HG02943 (cell line): ENCODE results near the gene CMTM7.

Experiments used
- ATAC-seq: cut with Tn5 transposase; IDR thresholded peaks from one replicate; pipeline ENCODE4 v1.9.1; 2021; ENCODE audit warnings: mild to moderate bottlenecking, low read depth, moderate library complexity; ENCODE audit not compliant: unreplicated experiment

The CMTM7 gene

DNA sequence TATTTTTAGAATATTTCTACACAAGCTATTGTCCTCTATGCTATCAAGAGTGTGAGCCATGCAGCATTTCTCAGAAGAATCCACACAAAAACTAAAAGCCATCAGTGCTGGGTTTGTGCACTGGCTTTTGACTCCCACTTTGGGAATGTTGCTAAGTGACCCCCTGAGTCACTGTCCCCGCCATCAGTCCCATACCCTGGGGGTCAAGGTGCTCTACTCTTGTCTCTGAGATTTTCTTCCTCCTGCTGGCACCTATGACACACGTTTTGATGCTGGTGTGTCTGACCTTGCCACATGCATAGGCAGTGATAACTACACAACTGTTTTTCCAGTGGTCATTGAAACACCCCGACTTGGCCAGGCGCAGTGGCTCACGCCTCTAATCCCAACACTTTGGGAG is 19.8 kb downstream of the CMTM7 start:
- ATAC-seq, result no peak

DNA sequence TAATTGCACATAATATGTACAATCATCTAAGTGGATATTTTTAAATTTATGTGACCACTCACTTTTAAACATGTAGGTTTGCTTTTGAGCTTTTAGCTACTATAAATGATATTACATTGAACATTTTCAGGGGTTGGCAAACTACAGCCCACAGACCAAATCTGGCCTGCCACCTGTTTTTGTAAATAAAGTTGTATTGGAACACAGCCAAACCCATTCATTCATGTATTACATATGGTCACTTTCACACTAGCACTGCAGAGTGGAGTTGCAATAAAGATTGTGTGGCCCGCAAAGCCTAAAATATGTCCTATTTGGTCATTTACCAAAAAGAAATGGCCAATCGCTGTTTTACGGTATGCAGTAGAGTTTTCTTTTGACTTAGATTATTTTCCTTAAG is 21.2 kb downstream of the CMTM7 start:
- ATAC-seq, result no peak

DNA sequence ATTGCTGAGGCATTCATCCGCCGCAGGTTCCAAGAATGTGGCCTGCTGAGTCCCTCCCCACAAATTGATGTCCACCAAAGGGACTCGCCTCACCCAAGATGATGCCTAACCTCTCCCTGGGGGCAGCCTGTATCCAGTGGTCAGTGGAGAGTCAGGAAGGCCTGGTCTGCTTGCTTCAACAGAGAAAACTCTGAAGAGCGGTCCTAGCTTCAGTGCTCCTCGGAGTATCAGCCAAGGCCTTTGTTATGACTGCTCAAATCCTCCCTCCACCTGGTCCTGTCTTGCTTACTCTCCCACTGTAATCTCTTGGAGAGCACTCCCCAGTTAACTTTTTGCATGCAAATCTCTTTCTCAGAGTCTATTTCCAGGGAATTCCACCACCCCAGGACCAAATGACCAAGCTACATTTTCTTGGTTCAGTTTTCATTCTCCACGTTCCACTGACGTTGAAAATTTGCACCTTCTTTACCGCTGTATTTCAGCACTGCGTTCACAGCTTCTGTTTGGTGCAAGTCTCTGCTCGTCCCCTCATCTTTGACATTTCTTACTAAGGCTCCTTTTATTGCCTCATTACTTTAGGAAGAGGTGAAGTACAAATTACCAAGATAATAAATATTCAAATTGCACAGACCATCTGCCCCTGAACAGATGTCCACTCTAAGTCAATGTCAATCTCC is 22.3 kb downstream of the CMTM7 start:
- ATAC-seq, result no peak

DNA sequence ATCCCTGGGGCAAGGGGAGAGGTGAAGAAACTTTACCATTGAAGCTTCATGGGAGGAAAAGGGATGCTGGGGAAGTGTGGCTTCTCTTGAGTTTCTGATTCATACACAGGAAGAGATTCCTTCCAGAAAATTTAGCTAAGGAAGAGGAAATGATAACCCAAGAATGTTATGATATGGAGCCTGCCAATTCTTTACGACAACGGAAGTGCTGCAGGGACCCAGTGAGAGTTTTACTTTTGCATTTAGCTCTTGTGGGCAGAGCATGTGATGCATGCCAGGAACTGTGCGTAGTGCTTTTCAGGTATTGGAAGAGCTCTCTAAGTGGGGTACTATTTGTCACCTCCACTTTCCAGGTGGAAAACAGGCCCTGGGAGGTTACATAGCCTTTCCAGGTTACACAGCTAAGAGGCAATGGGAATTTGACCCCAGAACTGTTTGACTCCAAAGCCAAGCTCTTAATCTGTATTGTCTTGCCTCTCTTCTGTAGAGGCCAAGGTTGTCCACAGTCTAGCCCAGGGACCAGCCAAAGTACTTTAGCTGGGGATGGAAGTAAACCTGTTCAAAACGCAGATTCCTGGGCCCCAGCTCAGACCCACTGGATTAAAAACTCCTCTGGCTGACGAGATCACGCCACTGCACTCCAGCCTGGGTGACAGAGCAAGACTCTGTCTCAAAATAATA is 23.0 kb downstream of the CMTM7 start:
- no peak for ATAC-seq

DNA sequence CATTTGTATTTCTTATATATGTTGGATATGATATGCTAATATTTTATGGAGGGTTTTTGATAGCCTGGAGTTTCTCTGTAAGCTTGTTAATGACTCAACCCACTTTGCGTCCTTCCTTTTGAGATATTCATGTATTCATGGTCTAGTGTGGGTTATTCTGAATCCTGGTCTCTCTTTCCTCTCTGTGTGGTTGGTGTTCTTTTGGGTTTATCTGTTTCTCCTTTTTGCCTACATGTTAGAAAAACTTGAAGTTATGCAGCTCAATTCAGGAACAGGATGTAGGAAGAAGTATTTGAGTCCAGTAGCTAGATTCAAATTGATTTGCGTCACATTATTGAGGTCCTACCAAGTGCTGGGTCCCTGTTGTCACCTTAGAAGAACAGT is 28.1 kb downstream of the CMTM7 start:
- no peak for ATAC-seq

DNA sequence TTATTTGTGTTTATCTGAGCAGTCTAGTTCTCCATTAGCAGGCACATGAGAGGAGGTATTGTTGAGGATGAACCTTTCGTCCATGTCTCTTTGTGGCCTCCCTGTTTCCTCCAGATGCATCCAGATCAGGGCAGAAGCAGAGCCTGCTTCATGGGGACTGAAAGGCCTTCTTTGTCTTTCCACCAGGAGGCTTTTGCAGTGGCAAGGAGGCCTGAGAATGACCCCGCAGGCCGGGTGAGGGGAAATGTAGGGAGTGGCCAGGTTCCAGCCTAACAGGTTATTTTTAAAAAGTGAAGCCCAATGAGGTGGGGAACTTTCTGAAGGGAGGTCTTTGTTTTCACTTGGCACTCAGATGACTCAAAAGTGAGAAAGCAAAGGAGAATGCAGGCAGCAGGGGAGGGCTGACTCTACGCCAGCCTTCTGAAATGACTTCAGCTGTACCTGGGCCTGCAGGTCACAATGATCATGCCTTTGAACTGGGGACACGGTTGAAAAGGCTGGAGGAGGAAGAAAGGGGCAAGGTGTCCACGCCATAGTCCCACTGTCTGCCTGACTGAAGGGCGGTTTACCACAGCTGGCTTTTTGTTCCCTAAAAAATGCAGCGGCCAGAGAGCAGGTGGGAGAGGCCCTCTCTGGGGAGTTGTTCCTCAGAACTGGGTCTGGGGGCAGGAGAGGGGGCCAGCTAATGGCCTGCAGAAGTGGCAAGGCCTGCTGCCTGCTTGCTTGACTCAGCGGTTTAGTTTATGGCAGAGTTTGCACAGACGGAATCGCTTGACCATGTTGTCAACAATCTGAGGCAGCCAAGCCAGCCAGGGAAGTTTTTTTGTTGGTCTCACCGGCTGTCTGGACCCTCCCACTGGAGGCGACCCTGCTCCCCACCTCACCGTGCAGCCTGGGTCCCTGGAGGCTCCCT is 28.7 kb downstream of the CMTM7 start:
- ATAC-seq, result no peak

DNA sequence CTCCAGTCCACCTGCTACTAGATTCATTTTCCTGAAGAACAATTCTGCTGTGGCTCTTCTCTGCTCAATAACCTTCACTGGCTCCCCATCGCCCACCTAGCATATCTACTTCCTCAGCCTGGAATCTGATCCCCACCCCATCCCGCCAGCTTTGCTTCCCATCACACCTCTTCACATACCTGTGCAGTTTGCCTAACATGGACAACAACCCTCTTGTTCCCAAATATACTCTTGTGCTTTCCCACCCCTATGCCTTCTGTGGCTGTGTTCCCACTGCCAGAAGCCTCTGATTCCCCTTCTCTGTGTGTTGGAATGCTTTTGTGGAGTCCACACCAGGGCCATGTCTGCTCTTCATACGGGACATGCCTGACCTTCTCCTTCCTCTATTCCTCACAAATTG is 29.5 kb downstream of the CMTM7 start:
- ATAC-seq, result no peak

DNA sequence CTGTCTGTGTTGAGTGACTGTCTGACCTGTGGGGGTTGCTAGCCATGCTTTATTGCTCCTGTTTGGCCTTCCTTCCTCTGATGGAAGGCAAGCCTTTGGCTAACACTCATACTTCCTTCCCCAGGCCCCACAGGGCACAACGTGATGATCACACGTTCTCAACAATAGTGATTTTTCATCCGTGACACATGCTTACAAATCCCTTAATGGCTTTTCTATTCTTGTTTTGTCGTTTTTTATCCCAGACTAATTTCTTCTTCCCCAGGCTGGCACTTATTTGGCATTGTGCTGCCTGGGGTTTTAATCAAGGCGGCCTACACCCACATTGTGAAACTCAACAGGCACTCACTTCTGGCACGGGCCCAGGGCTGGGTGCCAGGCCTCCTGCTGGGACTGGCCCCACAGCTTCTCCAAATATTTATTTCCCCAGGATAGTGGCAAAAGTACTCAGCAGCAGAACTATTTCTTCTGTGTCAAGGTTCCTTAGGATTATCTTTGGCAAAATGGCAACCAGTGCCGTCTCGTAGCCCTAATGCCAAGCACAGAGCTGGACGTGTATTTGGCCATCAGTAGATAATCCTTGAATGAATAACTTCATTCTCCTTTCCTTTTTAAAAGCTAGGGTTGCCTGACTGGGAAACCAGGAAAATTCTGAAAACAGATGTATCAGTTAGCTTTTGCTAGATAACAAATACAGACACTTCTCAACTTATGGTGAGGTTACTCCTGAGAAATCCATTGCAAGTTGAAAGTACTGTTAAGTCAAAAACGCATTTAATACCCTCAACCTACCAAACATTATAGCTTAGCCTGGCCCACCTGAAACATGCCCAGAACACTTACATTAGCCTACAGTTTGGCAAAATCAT is 30.6 kb downstream of the CMTM7 start:
- ATAC-seq, result no peak

DNA sequence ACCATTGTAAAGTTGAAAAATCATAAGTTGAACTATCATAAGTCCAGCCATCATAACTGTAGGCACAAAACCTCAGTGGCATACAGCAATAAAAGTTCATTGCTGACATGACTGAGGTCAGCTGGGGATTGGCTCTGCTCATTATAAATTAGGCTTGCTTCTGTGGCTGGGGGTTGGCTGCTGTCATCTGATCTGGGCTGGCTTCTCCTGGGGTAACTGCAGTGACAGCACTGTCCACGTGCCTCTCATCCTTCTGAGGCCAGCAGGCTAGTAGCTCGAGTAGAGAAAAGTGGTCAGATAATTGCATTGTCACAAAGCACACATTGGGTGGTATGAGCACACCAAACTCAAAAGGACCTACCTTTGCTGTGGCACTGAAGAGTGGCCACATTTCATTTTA is 31.3 kb downstream of the CMTM7 start:
- no peak for ATAC-seq

DNA sequence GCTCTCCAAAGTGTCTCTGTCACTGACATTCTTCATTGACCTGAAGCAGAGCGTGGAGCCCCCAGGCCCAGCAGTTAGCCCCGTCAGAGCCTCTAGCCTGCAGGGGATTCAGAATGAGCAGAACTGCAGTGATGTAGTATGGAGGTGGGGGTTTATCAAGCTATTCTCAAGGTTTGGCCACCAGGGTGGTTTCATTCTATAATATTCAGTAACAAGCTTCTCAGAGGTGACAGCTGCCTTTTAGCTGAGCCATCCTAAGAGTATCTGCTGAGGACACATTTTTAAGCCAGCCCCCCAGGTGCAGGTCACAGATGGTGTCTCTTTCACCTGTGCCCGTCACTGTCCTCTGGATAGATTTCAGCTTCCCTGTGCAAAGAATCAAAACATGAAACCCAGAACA is 31.9 kb downstream of the CMTM7 start:
- no peak for ATAC-seq

DNA sequence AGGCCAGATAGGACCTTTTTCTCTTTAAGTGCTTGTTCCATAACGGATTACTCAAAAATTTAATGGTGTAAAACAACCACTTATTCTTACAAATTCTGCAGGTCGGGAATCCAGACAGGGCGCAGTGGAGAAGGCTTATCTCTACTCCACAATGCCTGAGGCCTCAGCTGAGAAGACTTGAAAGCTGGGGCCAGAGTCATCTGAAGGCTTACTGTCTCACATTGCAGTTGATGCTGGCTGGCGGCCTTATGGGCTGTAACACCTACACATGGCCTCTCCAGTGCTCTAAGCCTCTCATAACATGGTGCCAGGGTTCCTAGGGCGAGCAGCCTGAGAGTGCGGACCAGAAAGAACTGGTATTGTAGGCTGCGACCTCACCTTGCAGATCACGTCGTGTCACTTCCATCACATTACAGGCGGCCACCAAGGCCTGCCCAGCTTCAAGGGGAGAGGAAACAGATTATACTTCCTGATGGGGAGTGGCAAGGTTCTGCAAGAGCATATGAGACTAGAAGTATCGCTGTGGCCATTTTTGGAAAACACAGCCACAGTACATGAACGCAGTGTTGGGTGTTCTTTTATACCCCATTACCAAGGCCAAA is 32.4 kb downstream of the CMTM7 start:
- ATAC-seq, result no peak

DNA sequence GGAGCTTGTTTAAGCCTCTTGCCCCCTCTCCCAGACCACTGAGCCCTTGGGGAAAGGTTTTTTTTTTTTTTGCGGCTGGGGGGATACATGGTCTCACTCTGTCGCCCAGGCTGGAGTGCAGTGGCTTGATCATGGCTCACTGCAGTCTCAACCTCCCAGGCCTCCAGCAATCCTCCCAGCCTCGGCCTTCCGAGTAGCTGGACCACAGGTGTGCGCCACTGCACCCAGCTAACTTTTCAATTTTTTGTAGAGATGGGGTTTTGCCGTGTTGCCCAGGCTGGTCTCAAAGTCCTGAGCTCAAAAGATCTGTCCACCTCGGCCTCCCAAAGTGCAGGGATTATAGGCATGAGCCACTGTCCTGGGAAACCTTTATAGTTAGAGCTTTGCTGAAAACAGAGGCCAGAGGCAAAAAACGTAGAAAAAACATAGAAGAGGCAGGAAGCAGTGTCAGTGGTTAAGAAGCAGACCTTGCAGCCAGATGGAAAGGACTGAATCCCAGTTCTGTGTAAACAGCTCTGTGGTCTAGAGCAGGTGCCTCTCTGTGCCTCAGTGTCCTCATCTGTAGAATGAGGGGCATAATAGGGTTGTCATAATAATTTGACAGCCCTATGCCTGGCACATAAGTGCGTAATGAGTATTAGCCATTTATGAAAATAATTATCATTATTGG is 33.1 kb downstream of the CMTM7 start:
- no peak for ATAC-seq

DNA sequence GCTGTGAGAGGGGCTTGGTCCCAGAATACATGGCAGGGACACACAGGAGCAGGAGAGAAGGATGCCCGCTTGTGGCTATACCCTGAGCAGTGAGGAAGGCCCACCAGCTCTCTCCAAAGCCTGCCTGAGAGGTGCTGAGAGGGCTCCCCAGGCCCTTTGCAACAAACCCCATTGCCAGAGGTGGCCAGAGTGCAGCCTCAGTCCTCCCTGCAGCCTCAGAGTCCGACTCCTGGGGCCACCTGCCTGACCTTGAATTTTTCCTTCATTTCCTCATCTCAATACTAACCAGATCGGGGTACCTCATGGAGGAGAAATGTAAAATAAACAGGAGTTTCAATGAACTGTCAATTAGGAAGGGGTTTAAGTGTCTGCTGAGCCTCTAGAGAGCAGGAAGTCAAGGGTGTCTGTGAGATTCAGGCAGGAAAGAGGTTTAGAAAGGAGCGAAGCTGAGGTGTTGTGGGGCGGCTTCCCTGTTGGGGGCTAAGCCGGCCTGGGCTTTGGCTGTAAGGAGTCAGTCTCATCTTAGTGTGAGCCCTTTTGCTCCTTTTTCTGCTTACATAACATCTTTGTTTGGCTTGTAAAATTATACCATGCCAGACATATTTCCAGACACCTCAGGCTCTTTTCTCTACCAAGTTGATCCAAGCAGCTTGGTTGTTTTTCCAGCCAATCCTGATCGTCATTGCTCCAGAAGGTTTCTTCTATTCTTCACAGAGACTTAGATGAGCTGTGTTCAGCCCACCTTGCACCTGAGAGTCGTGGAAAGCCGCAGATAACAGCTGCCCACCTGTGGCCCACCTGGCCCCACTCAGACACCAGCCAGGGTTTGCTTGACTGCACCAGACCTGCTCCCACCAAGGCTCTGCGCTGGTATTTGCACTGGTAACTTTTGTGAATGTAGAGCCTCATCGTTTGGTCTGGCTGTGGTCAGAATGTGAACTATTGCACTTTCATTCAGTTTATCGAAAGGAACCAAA is 36.7 kb downstream of the CMTM7 start:
- peak; percentile 76 for ATAC-seq

DNA sequence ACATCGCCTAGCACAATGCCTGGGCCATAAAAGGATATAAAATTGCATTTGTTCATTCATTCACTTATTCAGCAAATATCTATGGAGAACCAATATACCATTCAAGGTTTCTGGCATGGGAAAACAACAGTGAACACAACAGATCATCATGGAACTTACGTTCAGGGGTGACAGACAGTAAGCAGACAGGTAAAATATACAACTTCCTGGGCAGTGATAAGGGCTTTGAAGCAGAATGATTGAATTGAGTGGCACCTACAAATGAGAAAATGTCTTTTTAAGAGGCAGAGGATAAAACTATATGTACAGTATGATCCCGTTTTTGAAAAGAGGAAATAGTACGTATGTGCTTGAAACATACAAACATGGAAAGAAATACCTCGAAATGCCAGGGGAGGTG is 39.2 kb downstream of the CMTM7 start:
- ATAC-seq, result no peak

DNA sequence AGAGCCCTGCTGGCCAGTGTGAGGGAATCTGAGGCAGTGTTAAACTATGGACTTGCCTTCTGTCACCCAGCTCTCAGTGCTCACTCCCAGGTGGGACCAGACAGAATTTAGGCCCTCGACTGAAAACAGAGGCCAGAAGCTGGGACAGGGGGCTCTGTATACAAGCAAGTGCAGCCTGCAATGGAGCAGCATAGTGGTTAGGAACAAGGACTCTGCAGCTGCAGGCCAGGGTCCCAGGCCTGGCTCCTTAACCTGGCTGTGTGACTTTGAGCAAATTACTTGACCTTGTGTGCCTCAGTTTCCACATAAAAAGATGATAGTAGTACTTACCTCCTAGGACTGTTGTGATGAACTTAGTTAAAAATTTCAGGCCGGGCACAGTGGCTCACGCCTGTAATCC is 39.8 kb downstream of the CMTM7 start:
- ATAC-seq, result no peak

DNA sequence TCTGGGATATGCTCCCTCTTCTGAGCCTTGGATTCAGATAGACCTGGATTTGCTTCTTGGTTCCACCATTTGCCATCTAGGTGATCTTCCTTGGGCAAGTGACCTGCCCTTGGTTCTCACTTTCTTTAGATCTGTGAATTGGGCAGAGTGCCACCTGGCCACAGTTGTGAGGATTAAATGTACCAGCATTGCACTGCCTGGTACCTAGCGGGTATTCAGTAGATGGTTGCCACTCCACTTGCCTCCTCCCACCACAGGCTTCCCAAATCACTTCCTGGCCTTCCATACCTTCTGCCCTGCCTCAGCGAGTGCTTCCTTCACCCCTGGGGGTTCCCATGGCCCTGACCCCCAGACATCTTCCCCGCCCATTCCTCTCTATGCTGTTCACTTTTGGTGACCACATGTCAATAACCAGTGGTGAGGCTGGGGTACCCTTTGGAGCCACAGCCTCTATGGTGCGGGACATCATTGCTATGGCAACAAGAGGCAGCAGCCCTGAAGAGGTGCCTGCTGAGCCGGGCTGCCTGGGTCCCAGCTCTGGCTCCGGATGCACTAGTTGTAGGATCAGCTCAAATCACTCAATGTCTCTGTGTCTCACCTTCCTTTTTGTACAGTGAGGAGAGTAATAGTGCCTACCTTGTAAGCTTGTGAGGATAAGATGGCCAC is 40.5 kb downstream of the CMTM7 start:
- ATAC-seq, result no peak

DNA sequence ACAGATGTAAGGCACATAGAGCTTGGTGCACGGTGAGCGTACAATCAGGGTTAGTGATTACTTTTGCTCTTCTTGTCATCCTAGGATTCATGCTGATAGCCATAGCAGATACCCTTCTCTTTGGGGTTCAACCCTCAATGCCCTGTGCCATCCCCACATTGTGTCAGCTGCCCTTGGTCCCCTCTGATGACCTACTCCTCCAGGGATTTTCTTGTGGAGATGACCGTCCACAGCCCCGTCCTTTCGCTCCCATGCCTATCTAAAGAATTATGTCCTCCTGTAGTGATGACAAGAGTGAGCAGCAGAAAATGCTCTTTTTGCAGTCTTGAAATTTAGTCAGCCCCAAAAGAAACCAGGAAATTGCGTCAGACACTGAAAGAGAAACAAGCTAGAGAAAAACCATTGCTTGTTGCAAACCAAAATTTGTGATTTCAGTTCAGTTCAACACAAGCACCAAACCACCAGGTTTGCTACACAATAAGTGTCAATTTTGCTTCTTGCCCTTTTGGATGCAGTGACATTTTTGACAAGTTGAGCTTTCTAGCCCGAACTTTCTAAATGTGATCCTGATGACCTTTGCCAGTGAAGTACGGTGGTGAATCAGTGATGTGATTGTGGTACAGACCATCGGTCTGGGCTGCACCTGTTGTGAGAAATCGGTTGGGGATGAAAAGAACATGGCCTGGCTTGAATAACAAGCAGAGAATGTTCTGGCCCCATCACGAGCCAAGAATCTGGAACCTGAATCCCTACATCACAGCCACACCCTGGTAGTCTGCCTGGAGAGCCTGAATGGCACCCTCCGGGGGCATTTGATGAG is 41.3 kb downstream of the CMTM7 start:
- no peak for ATAC-seq
